Measurements from ENCODE around the gene BOK. TPM values are rescaled to one million over a fixed set of nuclear protein-coding genes. Genes with fewer than 3 reads are reported as not detected.

BOK gene
- total and polyA plus RNA-seq, 2 of the 13 experiments (the other 11 are each of a cell fraction or from before 2014, with no cell fraction given), result 35.5 to 39.2 TPM

DNA sequence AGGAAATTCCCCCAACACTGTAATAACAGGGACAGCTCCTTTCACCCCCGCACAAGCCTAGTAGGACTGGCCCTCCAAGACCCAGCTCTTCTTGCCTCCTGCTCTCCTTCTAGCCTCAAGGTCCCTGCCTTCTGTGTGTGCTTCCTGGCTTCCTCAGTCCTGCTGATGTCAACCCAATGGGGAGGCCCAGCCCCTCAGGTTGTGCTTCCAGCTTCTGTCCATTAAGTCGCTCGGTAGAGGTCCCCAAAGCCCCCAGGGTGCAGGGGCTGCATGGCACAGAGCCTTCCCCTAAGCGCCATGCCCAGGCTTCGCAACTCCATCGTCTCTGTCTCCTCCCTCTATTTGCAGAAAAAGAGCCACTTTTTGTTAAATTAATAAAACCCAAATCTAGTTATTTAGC, 39.0 kb downstream of the BOK start (continued):
- TF ChIP-seq ATF6 (CRISPR knock-in tag; conservative IDR thresholded peaks at IDR 0.05) (no peak), ZNF800 (CRISPR knock-in tag; IDR thresholded peaks at IDR 0.05) (no peak), ZNF616 (CRISPR knock-in tag; IDR thresholded peaks at IDR 0.05; ENCODE audit: low read depth) (no peak), ATAD3A (CRISPR knock-in tag; IDR thresholded peaks at IDR 0.05) (no peak), FOXA1 (IDR thresholded peaks at IDR 0.05) (no peak), FOXA1 (CRISPR knock-in tag; IDR thresholded peaks at IDR 0.05) (no peak), ZSCAN30 (CRISPR knock-in tag; IDR thresholded peaks at IDR 0.05) (no peak), ETV6 (CRISPR knock-in tag; conservative IDR thresholded peaks at IDR 0.05) (no peak)

- in situ Hi-C loops (cut with HindIII; ENCODE audit: extremely low pct_ligation_motif_present, low pct_unique_long_range_greater_than_20kb), result no loop called here
- no peaks in the 10 kb centered on the region for H3K9me3 ChIP-seq (ENCODE audit: low read length)
- peak; percentile 30 for FAIRE-seq
- no peak overlapping the region for H3K4me2 ChIP-seq (ENCODE audit: low read depth, low read length)
- intact Hi-C loops (cut with micrococcal nuclease; ENCODE audit: unreplicated experiment), result loop anchor here (1.0 to 5.0 kb wide), 2 partner anchors 46 to 90 kb away; partner anchors contain the start of gene STK25
- no peaks in the 10 kb centered on the region for H3K79me2 ChIP-seq (ENCODE audit: insufficient read depth, low read length)
- H3K27ac ChIP-seq (ENCODE audit: extremely low read length, insufficient read depth, low read length), result no peak overlapping the region
- H4K20me1 ChIP-seq (ENCODE audit: insufficient read depth, low read length), result no peaks in the 10 kb centered on the region
- H2AFZ ChIP-seq (ENCODE audit: low read length), result no peak overlapping the region
- WGBS (ENCODE audit: low lambda C conversion rate), result 72% methylated on average over 5 of the region's 5 CpGs
- no TSS peak for BruUV-seq (replicated peaks)
- no peaks in the 10 kb centered on the region for H3K27me3 ChIP-seq (ENCODE audit: control insufficient read depth in 1 of 2, insufficient read depth in 2 of 2, low read length in 2 of 2)
- no peak overlapping the region for H3K9ac ChIP-seq (ENCODE audit: insufficient read depth, low read depth, low read length)
- no peak for DNase-seq (ENCODE audit: low spot score)
- H3K4me3 ChIP-seq (replicated peaks in 1 of 3; ENCODE audit: insufficient read depth in 1 of 3, low read depth in 2 of 3, low read length in 3 of 3), result no peak overlapping the region
- ATAC-seq, result no peak
- no peaks in the 10 kb centered on the region for H3K4me1 ChIP-seq (ENCODE audit: insufficient read depth, low read length)
- H3K36me3 ChIP-seq (replicated peaks in 1 of 2; ENCODE audit: control insufficient read depth in 1 of 2, insufficient read depth in 2 of 2, low read length in 2 of 2), result peaks cover 29 to 74% of the 10 kb centered on the region in 2 experiments
- CTCF ChIA-PET (ENCODE audit: low intra/inter-chr PET ratio, low total read pairs), result no interaction called here
- POLR2A ChIA-PET, result interaction anchor here (0.8 to 3.0 kb wide), 2 partner anchors 8 to 12 kb away, joined by 3 to 10 read pairs; no protein-coding TSS in a partner anchor
- TF ChIP-seq XRCC5 (optimal IDR thresholded peaks at IDR 0.05; ENCODE audit: low read length), result no peak
- TF ChIP-seq FOXA3 (CRISPR knock-in tag; IDR thresholded peaks at IDR 0.05), result no peak
- TF ChIP-seq NFATC3 (CRISPR knock-in tag; IDR thresholded peaks at IDR 0.05), result no peak
- no peak for TF ChIP-seq ZNF83 (CRISPR knock-in tag; IDR thresholded peaks at IDR 0.05; ENCODE audit: borderline replicate concordance)
- TF ChIP-seq, protein P1, sequence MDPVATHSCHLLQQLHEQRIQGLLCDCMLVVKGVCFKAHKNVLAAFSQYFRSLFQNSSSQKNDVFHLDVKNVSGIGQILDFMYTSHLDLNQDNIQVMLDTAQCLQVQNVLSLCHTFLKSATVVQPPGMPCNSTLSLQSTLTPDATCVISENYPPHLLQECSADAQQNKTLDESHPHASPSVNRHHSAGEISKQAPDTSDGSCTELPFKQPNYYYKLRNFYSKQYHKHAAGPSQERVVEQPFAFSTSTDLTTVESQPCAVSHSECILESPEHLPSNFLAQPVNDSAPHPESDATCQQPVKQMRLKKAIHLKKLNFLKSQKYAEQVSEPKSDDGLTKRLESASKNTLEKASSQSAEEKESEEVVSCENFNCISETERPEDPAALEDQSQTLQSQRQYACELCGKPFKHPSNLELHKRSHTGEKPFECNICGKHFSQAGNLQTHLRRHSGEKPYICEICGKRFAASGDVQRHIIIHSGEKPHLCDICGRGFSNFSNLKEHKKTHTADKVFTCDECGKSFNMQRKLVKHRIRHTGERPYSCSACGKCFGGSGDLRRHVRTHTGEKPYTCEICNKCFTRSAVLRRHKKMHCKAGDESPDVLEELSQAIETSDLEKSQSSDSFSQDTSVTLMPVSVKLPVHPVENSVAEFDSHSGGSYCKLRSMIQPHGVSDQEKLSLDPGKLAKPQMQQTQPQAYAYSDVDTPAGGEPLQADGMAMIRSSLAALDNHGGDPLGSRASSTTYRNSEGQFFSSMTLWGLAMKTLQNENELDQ (CRISPR knock-in tag; IDR thresholded peaks at IDR 0.05; ENCODE audit: borderline replicate concordance), result no peak
- TF ChIP-seq SOX13 (IDR thresholded peaks at IDR 0.05), result no peak
- no peak for TF ChIP-seq SOX13 (CRISPR knock-in tag; conservative IDR thresholded peaks at IDR 0.05 in 1 of 2, IDR thresholded peaks at IDR 0.05 in 1 of 2)
- TF ChIP-seq ZSCAN25 (CRISPR knock-in tag; IDR thresholded peaks at IDR 0.05), result no peak
- no peak for TF ChIP-seq ZNF773 (CRISPR knock-in tag; IDR thresholded peaks at IDR 0.05; ENCODE audit: borderline replicate concordance)
- no peak for TF ChIP-seq ZNF121 (CRISPR knock-in tag; IDR thresholded peaks at IDR 0.05)
These were observed 39.5 kb downstream of the BOK start for GRCh38 chr2:241598061-241598460.
